ENCODE results near the gene ANK3.

DNA sequence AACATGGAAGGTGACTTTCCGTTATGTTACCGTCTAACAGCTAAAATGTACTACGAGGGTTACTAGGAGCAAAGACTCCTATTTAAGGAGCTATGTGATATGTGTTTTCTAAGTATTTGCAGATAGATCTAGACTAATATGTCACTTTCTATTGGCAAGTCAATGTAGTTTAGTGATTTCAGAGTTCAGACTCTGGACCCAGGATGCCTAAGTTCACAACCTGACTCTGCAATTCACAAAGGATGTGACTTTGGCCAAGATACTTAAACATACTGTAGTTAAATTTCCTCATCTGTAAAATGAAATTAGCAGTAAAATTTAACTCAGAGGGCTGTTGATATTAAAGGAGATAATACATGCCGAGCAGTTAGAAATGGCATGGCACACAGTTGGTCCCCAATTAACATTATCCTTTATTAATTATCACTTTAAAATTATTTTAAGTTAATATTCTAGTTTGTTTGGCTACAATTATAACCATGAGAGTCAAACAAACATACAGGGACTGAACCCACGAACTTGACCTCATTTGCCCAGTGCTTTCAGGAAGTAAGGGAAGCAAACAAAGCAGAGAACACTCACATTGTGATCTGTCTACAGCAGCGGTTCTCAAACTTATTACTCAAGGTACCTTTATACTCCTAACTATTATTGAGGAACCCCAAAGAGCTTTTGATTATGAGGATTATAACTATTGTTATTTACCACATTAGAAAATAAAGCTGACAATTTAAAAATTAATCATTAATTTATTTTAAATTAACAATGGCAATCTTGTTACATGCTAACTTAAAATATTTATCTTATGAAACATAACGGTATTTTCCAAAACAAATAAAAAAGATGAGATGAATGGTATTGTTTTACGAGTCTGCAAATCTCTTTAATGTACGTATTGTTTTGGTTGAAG lies 94.4 kb downstream of the ANK3 start:
- TF ChIP-seq, protein P1, sequence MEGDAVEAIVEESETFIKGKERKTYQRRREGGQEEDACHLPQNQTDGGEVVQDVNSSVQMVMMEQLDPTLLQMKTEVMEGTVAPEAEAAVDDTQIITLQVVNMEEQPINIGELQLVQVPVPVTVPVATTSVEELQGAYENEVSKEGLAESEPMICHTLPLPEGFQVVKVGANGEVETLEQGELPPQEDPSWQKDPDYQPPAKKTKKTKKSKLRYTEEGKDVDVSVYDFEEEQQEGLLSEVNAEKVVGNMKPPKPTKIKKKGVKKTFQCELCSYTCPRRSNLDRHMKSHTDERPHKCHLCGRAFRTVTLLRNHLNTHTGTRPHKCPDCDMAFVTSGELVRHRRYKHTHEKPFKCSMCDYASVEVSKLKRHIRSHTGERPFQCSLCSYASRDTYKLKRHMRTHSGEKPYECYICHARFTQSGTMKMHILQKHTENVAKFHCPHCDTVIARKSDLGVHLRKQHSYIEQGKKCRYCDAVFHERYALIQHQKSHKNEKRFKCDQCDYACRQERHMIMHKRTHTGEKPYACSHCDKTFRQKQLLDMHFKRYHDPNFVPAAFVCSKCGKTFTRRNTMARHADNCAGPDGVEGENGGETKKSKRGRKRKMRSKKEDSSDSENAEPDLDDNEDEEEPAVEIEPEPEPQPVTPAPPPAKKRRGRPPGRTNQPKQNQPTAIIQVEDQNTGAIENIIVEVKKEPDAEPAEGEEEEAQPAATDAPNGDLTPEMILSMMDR (IDR thresholded peaks at IDR 0.05; ENCODE audit: low read length): no peak
- no peak for TF ChIP-seq EZH2phosphoT487 (IDR thresholded peaks at IDR 0.05; ENCODE audit: low read length)

All from MM.1S (cell line).